Body of pancreas (tissue), 4 donors: ENCODE data around the gene CACNA2D3.

ENCODE experiments used
- CTCF ChIP-seq, 7 experiments: fragments of 450-650 bp in 4 of 7; fragments of 200-600 bp in 3 of 7; sonication (generic) in 3 of 7; IDR thresholded peaks; one replicate each; pipeline ENCODE4 v1.5.1; 2016 to 2019; ENCODE audit warnings: antibody characterized with exemption in 7 of 7
- POLR2A ChIP-seq, 3 donors: fragments of 450-650 bp; IDR thresholded peaks; one replicate each; pipeline ENCODE4 v1.6.1; 2016; ENCODE audit warnings: antibody characterized with exemption in 3 of 3, mild to moderate bottlenecking in 2 of 3

GRCh38 chr3:54661151-54661550 is 538.8 kb downstream of the CACNA2D3 start:
- no peak for TF ChIP-seq POLR2A (IDR thresholded peaks at IDR 0.05)
- TF ChIP-seq CTCF (IDR thresholded peaks at IDR 0.05) = no peak
